PC-3 (cell line): ENCODE data around the gene THAP6. TPM values are rescaled to one million over a fixed set of nuclear protein-coding genes. Genes with fewer than 3 reads are reported as not detected.

Experiments
- ATAC-seq: fragments of 200-7000 bp; cut with Tn5 transposase; 2 replicates; pipeline ENCODE4 v1.9.1; 2020; ENCODE audit warnings: mild to moderate bottlenecking, moderate library complexity
- BruUV-seq: library from RNA; stranded (reverse); fragments of 400-500 nt; replicated peaks from 2 replicates; lab custom pipeline; 2021; lab: Mats Ljungman, UMichigan
- CTCF ChIA-PET: fragments of 300-600 bp; sonication (Branson Sonifier 250); formaldehyde crosslinking; loops from one replicate; lab custom pipeline; 2022; ENCODE audit warnings: antibody characterized with exemption; lab: Charles Lee
- POLR2A ChIA-PET: fragments of 300-600 bp; sonication (Branson Sonifier 250); formaldehyde crosslinking; loops from one replicate; lab custom pipeline; 2022; ENCODE audit warnings: antibody characterized with exemption; ENCODE audit not compliant: unreplicated experiment; lab: Charles Lee
- DNase-seq: peaks from one replicate; pipeline ENCODE4 v3.0.0-alpha.2; 2015
- H2AFZ ChIP-seq: fragments of 300-600 bp; sonication (generic); 2 replicates; pipeline ENCODE4 v1.6.0; 2016; ENCODE audit warnings: antibody characterized with exemption, low read length
- H3F3A ChIP-seq: fragments of 300-600 bp; sonication (generic); one replicate; pipeline ENCODE4 v1.6.0; 2017; ENCODE audit warnings: antibody characterized with exemption, low read length, control low read depth, mild to moderate bottlenecking; ENCODE audit not compliant: unreplicated experiment
- H3K27ac ChIP-seq: fragments of 300-600 bp; sonication (generic); 2 replicates; pipeline ENCODE4 v1.5.1; 2016; ENCODE audit warnings: mild to moderate bottlenecking, low read length
- H3K27me3 ChIP-seq: fragments of 300-600 bp; sonication (generic); 2 replicates; pipeline ENCODE4 v1.6.1; 2016; ENCODE audit warnings: low read length, mixed read lengths
- H3K36me3 ChIP-seq: fragments of 300-600 bp; sonication (generic); 2 replicates; pipeline ENCODE4 v1.6.1; 2016; ENCODE audit warnings: low read depth, mixed run types, low read length, mixed read lengths
- H3K4me1 ChIP-seq: fragments of 300-600 bp; sonication (generic); 2 replicates; pipeline ENCODE4 v1.5.1; 2016; ENCODE audit warnings: low read length; ENCODE audit not compliant: insufficient read depth
- H3K4me2 ChIP-seq: fragments of 300-600 bp; sonication (generic); 2 replicates; pipeline ENCODE4 v1.6.0; 2016; ENCODE audit warnings: low read length
- H3K4me3 ChIP-seq: fragments of 300-600 bp; sonication (generic); 2 replicates; pipeline ENCODE4 v1.5.1; 2016; ENCODE audit warnings: mild to moderate bottlenecking, low read length, mixed read lengths
- H3K79me2 ChIP-seq: fragments of 300-600 bp; sonication (generic); 2 replicates; pipeline ENCODE4 v1.6.1; 2017; ENCODE audit warnings: low read length, mixed read lengths
- H3K9ac ChIP-seq: fragments of 300-600 bp; sonication (generic); 2 replicates; pipeline ENCODE4 v1.6.0; 2016; ENCODE audit warnings: mild to moderate bottlenecking, low read length
- H3K9me2 ChIP-seq: fragments of 300-600 bp; sonication (generic); replicated peaks from 2 replicates; pipeline ENCODE4 v1.6.1; 2016; ENCODE audit warnings: mixed run types, low read length, mixed read lengths
- H3K9me3 ChIP-seq: fragments of 300-600 bp; sonication (generic); 2 replicates; pipeline ENCODE4 v1.6.1; 2016; ENCODE audit warnings: low read length, mixed read lengths
- H4K20me1 ChIP-seq: fragments of 300-600 bp; sonication (generic); 2 replicates; pipeline ENCODE4 v1.6.1; 2016; ENCODE audit warnings: low read length, mixed read lengths
- CTCF ChIP-seq: fragments of 300-600 bp; sonication (generic); conservative IDR thresholded peaks from 2 replicates; pipeline ENCODE4 v1.5.1; 2017; ENCODE audit warnings: antibody characterized with exemption, low read depth, mild to moderate bottlenecking, low read length
- EZH2 ChIP-seq: fragments of 300-600 bp; sonication (generic); IDR thresholded peaks from one replicate; pipeline ENCODE4 v1.6.1; 2017; ENCODE audit warnings: antibody characterized with exemption, mild to moderate bottlenecking, low read length; ENCODE audit not compliant: unreplicated experiment
- EZH2phosphoT487 ChIP-seq: fragments of 300-600 bp; sonication (generic); IDR thresholded peaks from 2 replicates; pipeline ENCODE4 v1.6.1; 2018; ENCODE audit warnings: mild to moderate bottlenecking, antibody characterized with exemption, low read length, borderline replicate concordance
- intact Hi-C: fragments of 100-400 bp; cut with micrococcal nuclease; formaldehyde crosslinking; loops from 2 replicates; pipeline ENCODE4 v1.9.0; 2023
- total RNA-seq: library from RNA; depleted of rRNA; stranded (reverse); fragments of >200 nt; gene quantifications from 2 replicates; pipeline ENCODE4 v1.2.3, GENCODE V29; 2014; rRNA removed

The THAP6 gene
- total RNA-seq, 1 experiment from 2014 or later: 8.7 TPM

- no peaks in the 10 kb centered on the region for H3K36me3 ChIP-seq
- no peaks in the 10 kb centered on the region for H3K79me2 ChIP-seq
- intact Hi-C loops: no loop called here
- no peak overlapping the region for H2AFZ ChIP-seq
- H3K4me3 ChIP-seq: no peak overlapping the region
- H3K27ac ChIP-seq: no peak overlapping the region
- ATAC-seq (no peak), DNase-seq (no peak)
- no peaks in the 10 kb centered on the region for H3K4me1 ChIP-seq
- H3K9me3 ChIP-seq: no peaks in the 10 kb centered on the region
- H3K27me3 ChIP-seq: no peaks in the 10 kb centered on the region
- ChIA-PET CTCF (no interaction called here), POLR2A (no interaction called here)
- no peak overlapping the region for H3K4me2 ChIP-seq
- H3K9me2 ChIP-seq: no peaks in the 10 kb centered on the region
- no peak for TF ChIP-seq EZH2phosphoT487
- TF ChIP-seq EZH2: no peak
- TF ChIP-seq CTCF: no peak
- no peaks in the 10 kb centered on the region for H4K20me1 ChIP-seq
- H3F3A ChIP-seq: no peaks in the 10 kb centered on the region
- BruUV-seq: no TSS peak
- H3K9ac ChIP-seq: no peak overlapping the region
Observed at GRCh38 chr4:75565481-75565880, 51.2 kb downstream of the THAP6 start.

- intact Hi-C loops: no loop called here
- no TSS peak for BruUV-seq
- no peak for TF ChIP-seq CTCF
- TF ChIP-seq EZH2: no peak
- no peak for TF ChIP-seq EZH2phosphoT487
- ChIA-PET CTCF (no interaction called here), POLR2A (no interaction called here)
- Histone ChIP-seq H3F3A (no peaks in the 10 kb centered on the region), H4K20me1 (no peaks in the 10 kb centered on the region), H3K4me1 (no peaks in the 10 kb centered on the region), H3K27me3 (no peaks in the 10 kb centered on the region), H3K27ac (no peak overlapping the region), H3K4me2 (no peak overlapping the region), H2AFZ (no peak overlapping the region), H3K9ac (no peak overlapping the region), H3K9me3 (no peaks in the 10 kb centered on the region), H3K4me3 (no peak overlapping the region), H3K79me2 (no peaks in the 10 kb centered on the region), H3K9me2 (no peaks in the 10 kb centered on the region), H3K36me3 (no peaks in the 10 kb centered on the region)
- no peak for DNase-seq
- no peak for ATAC-seq
Observed at GRCh38 chr4:75566911-75567310, 52.6 kb downstream of the THAP6 start.

- no TSS peak for BruUV-seq
- ATAC-seq: no peak
- POLR2A ChIA-PET: no interaction called here
- CTCF ChIA-PET: no interaction called here
- Histone ChIP-seq H2AFZ (no peak overlapping the region), H3K36me3 (no peaks in the 10 kb centered on the region), H3K27ac (no peak overlapping the region), H3K9me2 (no peaks in the 10 kb centered on the region), H4K20me1 (no peaks in the 10 kb centered on the region), H3K27me3 (no peaks in the 10 kb centered on the region), H3K9me3 (no peaks in the 10 kb centered on the region), H3K9ac (no peak overlapping the region), H3K79me2 (no peaks in the 10 kb centered on the region), H3K4me3 (no peak overlapping the region), H3K4me1 (no peaks in the 10 kb centered on the region), H3F3A (no peaks in the 10 kb centered on the region), H3K4me2 (no peak overlapping the region)
- no peak for DNase-seq
- TF ChIP-seq EZH2phosphoT487: no peak
- TF ChIP-seq CTCF: no peak
- TF ChIP-seq EZH2: no peak
- intact Hi-C loops: no loop called here
Observed at GRCh38 chr4:75567725-75568124, 53.5 kb downstream of the THAP6 start.

Other genes starting within 250 kb of the THAP6 start
- 14.3 and 18.2 TPM in 2 replicates for gene RCHY1, start 70 bp upstream of the THAP6 start, total RNA-seq
- not detected in 2 replicates for gene ODAPH, start 41.6 kb downstream of the THAP6 start, total RNA-seq
- gene CDKL2, start 116.1 kb downstream of the THAP6 start, total RNA-seq: 0.55 and 0.69 TPM in 2 replicates
- gene G3BP2, start 158.9 kb downstream of the THAP6 start, total RNA-seq: 63.2 and 68.7 TPM in 2 replicates
- 29.9 and 34.3 TPM in 2 replicates for gene USO1, start 210.1 kb downstream of the THAP6 start, total RNA-seq